Skeletal muscle tissue (tissue), 4 donors: ENCODE measurements around the gene CADPS. TPM values are rescaled to one million over a fixed set of nuclear protein-coding genes. Genes with fewer than 3 reads are reported as not detected.

Experiments used
- H3K27ac ChIP-seq: one replicate; pipeline ENCODE4 v1.7.0; 2013; ENCODE audit warnings: mild to moderate bottlenecking, low read depth, low read length, inconsistent platforms
- H3K27me3 ChIP-seq, 3 donors: one replicate each; pipeline ENCODE4 v1.7.0; 2013; ENCODE audit warnings: low read length in 3 of 3; ENCODE audit not compliant: control insufficient read depth in 3 of 3, insufficient read depth in 3 of 3
- H3K36me3 ChIP-seq, 3 donors: one replicate each; pipeline ENCODE4 v1.7.0; 2013; ENCODE audit warnings: low read length in 3 of 3; ENCODE audit not compliant: control insufficient read depth in 3 of 3, insufficient read depth in 3 of 3
- H3K4me1 ChIP-seq, 3 donors: one replicate each; pipeline ENCODE4 v1.7.0; 2013; ENCODE audit warnings: low read length in 3 of 3, mild to moderate bottlenecking in 3 of 3; ENCODE audit not compliant: control insufficient read depth in 3 of 3, insufficient read depth in 3 of 3
- H3K4me3 ChIP-seq, 3 donors: one replicate each; pipeline ENCODE4 v1.7.0; 2013; ENCODE audit warnings: low read length in 3 of 3
- H3K9ac ChIP-seq, 3 donors: one replicate each; pipeline ENCODE4 v1.7.0; 2013; ENCODE audit warnings: low read length in 3 of 3, mild to moderate bottlenecking in 3 of 3, moderate library complexity in 2 of 3, low read depth in 1 of 3
- H3K9me3 ChIP-seq, 3 donors: one replicate each; pipeline ENCODE4 v1.7.0; 2013; ENCODE audit warnings: low read length in 3 of 3; ENCODE audit not compliant: control insufficient read depth in 3 of 3
- total RNA-seq: library from RNA; depleted of rRNA; stranded (reverse); fragments of >200 nt; gene quantifications from one replicate; pipeline ENCODE4 v1.2.3, GENCODE V29; 2014
- donor health status: Osteomylitis.

The CADPS gene
- total RNA-seq, 1 donor from 2014 or later: 1.0 TPM

DNA sequence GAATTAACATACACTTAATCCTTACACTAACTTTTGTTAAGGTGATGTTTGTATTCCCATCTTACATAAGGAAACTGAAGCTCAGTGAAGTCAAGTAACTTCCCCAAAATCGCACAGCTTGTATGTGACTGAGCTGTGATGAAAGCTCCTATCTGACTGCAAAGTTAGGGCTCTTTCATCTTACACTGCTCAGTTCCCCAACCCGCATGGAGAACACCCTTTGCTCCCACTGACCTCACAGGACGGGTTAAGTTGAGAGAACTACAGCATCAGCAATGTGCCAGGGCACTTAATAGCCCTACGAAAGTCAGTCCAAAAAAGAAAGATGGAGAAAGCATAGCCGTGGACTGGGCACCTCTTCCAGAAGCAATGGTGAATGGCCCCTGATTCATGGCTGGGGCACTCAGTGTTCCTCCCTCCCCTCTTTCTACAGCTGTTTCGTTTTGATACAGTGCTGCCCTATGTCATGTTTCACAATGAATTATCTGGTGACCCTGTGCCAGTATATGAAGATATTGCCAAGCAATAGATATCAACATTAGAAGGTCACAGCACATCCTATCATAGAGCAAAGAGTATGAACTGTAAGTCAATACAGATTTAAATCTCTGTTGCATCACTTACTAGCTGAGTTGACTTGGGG lies 38.0 kb downstream of the CADPS start:
- Histone ChIP-seq H3K4me3 (no peak overlapping the region), H3K9me3 (no peaks in the 10 kb centered on the region), H3K27me3 (no peaks in the 10 kb centered on the region), H3K4me1 (no peaks in the 10 kb centered on the region), H3K27ac (no peak overlapping the region), H3K9ac (no peak overlapping the region), H3K36me3 (no peaks in the 10 kb centered on the region)

DNA sequence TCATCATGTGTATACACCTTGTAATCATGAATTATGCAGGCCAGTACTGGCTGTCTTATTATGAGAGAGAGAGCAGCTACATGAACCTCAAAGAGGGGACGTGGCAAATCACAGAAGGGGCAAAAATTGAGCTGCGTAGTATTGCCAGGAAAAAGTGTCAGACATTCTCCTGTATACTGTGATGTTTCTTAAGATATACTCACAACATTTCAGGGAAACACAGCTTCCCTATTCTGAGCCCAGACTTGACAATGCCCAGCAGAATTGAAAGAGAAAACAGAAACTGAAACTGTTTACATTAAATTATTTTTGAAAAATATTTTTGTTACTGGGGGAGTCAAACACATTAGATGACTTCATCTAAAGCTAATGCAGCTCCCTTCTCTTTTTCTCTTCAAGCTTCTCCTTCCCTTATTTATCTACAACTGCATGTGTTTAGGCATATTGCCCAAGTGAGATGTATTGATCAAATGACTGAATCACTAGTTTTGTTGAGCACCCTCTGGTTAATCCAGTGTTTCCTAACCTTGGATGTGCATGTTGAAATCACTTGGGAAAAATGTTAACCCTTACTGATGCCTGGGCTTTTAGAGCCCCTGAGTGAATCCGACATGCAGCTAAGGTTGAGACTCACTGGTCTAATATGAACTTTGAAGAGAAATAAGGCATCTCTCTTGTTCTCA lies 39.5 kb downstream of the CADPS start:
- H3K36me3 ChIP-seq: no peaks in the 10 kb centered on the region
- no peak overlapping the region for H3K9ac ChIP-seq
- H3K9me3 ChIP-seq: no peaks in the 10 kb centered on the region
- no peak overlapping the region for H3K27ac ChIP-seq
- no peak overlapping the region for H3K4me3 ChIP-seq
- no peaks in the 10 kb centered on the region for H3K27me3 ChIP-seq
- H3K4me1 ChIP-seq: no peaks in the 10 kb centered on the region

DNA sequence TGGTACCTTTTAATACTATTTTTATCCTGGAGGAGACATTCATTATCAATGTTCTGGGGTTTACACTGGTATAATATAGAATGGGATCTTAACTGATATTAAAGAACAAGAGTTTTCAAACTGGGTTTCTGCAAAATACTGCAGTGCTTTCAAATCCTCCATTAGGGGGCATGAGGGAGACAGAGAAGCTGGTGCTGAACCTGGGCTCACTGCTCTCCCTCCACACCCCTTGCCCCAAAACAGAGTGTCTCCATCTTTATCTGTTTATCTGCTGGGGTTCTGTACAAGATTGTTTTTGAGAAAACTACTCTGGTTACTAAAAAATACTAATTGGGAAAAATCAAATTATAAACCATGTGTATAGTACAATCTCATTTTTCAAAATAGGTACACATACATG lies 41.7 kb downstream of the CADPS start:
- H3K4me3 ChIP-seq: no peak overlapping the region
- H3K36me3 ChIP-seq: no peaks in the 10 kb centered on the region
- H3K27me3 ChIP-seq: no peaks in the 10 kb centered on the region
- no peaks in the 10 kb centered on the region for H3K4me1 ChIP-seq
- no peak overlapping the region for H3K9ac ChIP-seq
- H3K9me3 ChIP-seq: no peaks in the 10 kb centered on the region
- H3K27ac ChIP-seq: no peak overlapping the region

DNA sequence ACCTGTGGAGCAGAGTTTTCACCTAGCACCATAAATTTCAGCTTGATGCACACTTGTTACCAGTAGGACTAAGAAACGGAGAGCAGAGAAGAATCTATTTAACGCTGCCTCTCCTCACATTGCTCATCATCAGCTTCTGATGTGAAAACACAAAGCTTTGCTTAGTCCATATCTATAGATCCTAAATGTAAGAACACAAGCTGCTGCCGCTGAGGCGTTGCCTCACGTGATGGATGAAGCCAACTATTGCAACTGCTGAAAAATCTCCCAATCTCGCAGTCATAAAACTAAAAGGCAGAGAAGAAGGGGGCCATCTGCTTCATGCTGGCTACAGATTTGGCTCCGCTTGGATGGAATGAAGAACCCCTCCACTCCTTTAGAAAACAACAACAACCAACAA lies 42.7 kb downstream of the CADPS start:
- Histone ChIP-seq H3K27ac (no peak overlapping the region), H3K9me3 (no peaks in the 10 kb centered on the region), H3K9ac (no peak overlapping the region)

DNA sequence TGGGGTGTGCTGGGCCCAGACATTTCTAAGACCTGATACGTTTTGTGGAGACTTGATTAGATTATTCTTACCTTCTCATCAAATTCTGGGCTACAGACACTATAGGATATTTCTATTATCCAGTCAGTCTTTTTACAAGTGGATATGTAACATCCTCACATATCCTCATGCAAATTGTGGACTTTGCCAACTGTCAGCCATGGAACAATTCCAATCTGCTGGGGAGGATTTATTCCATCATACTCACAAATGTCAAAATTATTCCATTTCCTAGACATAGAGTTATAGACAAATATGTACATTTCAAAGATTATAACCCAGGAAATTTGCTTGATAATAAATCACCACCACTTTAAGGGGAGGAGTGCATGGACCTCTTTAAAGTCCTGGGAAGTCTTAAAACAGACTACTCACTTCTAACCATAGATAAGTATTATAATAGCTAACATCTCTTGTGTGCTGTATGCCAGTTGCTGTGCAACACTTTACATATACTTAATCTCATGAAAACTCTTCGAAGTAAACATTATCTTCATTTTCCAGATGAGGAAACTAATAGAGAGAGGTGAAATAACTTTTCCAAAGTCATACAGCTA lies 44.4 kb downstream of the CADPS start:
- Histone ChIP-seq H3K36me3 (no peaks in the 10 kb centered on the region), H3K9ac (no peak overlapping the region)

More for the DNA sequence above, 42.7 kb downstream of the CADPS start:
- H3K36me3 ChIP-seq: no peaks in the 10 kb centered on the region
- H3K4me1 ChIP-seq: no peaks in the 10 kb centered on the region
- no peaks in the 10 kb centered on the region for H3K27me3 ChIP-seq
- no peak overlapping the region for H3K4me3 ChIP-seq

DNA sequence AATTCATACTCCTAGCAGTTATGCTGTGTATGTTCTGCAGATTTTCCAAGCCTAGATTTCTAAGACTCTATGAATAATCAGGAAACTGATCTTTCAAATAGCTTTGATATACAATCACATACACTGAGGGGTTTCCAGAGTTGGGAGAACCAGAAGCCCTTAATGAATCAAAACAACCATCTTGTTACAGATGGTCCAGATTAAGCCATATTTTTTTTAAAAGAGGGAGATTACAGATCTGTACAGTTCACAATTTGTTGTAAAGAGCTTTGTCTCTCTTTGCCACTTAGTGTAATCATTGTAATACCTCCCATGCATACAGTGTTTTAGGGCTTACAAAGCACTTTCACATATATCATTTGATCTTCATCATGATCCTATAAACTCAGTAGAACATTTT lies 47.7 kb downstream of the CADPS start:
- Histone ChIP-seq H3K4me1 (no peaks in the 10 kb centered on the region), H3K36me3 (no peaks in the 10 kb centered on the region), H3K4me3 (no peak overlapping the region), H3K9me3 (no peaks in the 10 kb centered on the region), H3K27me3 (no peaks in the 10 kb centered on the region), H3K9ac (no peak overlapping the region), H3K27ac (no peak overlapping the region)

More for the DNA sequence above, 44.4 kb downstream of the CADPS start:
- H3K4me3 ChIP-seq: no peak overlapping the region
- no peaks in the 10 kb centered on the region for H3K9me3 ChIP-seq
- H3K4me1 ChIP-seq: no peaks in the 10 kb centered on the region
- H3K27ac ChIP-seq: no peak overlapping the region
- no peaks in the 10 kb centered on the region for H3K27me3 ChIP-seq

DNA sequence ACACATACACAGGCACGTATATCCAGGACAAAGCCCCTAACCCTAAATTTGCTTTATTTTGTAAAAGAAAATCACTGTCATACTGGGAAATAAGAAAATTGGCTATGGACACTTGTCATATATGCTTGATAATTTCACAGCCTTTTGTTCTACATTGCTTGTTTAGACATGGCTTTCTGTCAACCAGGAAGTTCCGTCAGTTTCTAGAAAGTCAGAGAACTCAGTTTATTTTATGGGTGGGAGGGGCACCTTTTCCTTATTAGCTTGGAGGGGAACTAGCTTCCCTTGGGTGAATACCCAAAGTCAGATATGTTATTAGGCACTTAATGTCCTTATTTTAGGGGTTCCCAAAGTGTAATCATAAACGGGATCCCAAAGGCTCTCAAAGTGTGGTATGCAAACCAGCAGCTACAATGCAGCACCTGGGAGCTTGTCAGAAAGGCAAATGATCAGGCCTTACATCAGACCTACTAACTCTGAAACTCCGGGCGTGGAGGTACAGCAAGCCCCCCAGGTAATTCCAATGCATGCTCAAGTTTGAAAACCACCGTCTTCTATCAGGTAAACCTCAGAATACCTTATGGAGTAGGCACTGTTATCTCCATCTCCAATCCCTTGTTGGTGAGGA lies 50.1 kb downstream of the CADPS start:
- no peaks in the 10 kb centered on the region for H3K4me1 ChIP-seq

DNA sequence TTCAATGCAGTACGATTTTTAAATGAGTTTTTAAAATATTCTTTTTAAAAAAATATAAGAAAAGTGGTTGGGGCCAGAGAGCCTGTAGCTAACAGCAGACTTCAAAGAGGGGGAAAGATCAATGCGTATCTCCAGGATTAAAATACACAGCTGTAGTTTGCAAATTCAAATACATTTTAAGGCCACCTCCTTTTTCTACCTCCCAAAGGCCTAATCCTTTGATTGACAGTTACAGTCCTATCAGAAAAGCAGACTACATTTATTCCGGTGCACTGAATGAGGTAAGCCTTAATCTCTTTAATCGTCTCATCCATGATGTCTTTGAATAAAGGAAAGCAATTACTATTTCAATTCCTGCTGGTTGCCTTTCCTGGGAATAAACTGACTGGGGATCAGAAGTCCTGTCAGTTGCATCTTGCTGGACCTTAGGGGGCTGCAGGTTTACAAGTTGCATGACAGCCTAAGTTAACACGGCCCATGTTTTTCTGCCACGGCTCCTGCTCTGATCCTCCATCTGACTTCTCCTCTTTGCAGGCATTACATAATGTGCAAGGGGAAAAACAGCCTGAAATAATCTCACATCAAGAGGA lies 51.7 kb downstream of the CADPS start:
- H3K27me3 ChIP-seq: no peaks in the 10 kb centered on the region
- H3K9me3 ChIP-seq: no peaks in the 10 kb centered on the region
- no peak overlapping the region for H3K9ac ChIP-seq
- no peak overlapping the region for H3K27ac ChIP-seq
- H3K4me1 ChIP-seq: no peaks in the 10 kb centered on the region
- no peaks in the 10 kb centered on the region for H3K36me3 ChIP-seq
- H3K4me3 ChIP-seq: no peak overlapping the region

More for the DNA sequence above, 50.1 kb downstream of the CADPS start:
- H3K36me3 ChIP-seq: no peaks in the 10 kb centered on the region
- no peaks in the 10 kb centered on the region for H3K9me3 ChIP-seq
- no peak overlapping the region for H3K4me3 ChIP-seq
- no peaks in the 10 kb centered on the region for H3K27me3 ChIP-seq
- no peak overlapping the region for H3K27ac ChIP-seq
- no peak overlapping the region for H3K9ac ChIP-seq

DNA sequence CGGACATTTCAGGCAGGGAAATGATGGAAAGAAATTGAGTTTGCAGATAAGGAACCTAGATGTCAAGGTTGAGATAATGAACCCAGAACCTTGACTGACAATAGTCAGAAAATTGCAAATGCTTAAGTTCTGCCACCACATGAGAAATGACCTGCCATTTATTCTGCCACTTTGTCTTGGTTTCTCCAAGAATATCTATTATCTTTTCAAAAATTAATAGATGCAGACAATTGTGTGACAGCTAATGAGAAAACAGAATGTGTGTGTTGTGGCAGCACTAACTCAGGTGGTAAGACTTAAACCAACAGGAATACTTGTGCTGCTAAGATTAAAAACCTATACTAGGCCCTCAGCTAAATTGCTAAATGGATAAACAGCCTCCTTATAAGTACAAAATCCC lies 52.3 kb downstream of the CADPS start:
- Histone ChIP-seq H3K27ac (no peak overlapping the region), H3K27me3 (no peaks in the 10 kb centered on the region), H3K9me3 (no peaks in the 10 kb centered on the region), H3K4me3 (no peak overlapping the region), H3K9ac (no peak overlapping the region), H3K36me3 (no peaks in the 10 kb centered on the region), H3K4me1 (no peaks in the 10 kb centered on the region)

DNA sequence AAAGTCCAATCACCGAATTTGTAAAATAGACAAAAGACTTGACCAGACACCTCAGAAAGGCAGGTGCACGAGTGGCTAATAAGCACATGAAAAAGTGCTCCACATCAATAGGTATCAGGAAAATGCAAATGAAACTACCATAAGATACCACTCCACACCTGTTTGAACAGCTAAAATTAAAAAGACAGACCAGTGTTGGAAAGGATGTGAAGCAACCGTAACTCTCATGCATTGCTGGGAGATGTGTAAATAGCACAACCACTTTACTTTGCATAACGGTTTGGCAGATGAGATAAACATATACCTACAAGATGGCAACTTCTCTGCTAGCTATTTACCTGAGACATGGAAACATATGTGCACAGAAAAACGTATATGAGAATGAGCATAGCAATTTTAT lies 56.9 kb downstream of the CADPS start:
- H3K27ac ChIP-seq: no peak overlapping the region
- H3K9me3 ChIP-seq: no peaks in the 10 kb centered on the region
- H3K4me3 ChIP-seq: no peak overlapping the region
- H3K9ac ChIP-seq: no peak overlapping the region
- H3K4me1 ChIP-seq: no peaks in the 10 kb centered on the region
- H3K27me3 ChIP-seq: no peaks in the 10 kb centered on the region
- no peaks in the 10 kb centered on the region for H3K36me3 ChIP-seq
